ENCODE measurements around the gene RPS19.

The RPS19 gene

DNA sequence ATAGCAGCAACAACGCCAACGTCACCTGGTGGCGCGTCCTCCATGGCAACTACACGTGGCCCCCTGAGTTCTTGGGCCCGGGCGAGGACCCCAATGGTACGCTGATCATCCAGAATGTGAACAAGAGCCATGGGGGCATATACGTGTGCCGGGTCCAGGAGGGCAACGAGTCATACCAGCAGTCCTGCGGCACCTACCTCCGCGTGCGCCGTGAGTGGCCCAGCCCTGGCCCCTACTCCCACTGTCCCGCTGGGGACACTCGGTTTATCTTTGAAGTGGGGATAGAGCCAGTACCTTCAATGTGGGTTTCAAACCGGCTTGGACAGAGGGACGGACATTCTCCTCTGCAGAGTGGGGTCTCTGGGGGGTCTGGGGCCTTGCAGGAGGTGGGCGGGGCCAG, 19.0 kb downstream of the RPS19 start:
- DNase-seq (ENCODE audit: low spot score): no peak

DNA sequence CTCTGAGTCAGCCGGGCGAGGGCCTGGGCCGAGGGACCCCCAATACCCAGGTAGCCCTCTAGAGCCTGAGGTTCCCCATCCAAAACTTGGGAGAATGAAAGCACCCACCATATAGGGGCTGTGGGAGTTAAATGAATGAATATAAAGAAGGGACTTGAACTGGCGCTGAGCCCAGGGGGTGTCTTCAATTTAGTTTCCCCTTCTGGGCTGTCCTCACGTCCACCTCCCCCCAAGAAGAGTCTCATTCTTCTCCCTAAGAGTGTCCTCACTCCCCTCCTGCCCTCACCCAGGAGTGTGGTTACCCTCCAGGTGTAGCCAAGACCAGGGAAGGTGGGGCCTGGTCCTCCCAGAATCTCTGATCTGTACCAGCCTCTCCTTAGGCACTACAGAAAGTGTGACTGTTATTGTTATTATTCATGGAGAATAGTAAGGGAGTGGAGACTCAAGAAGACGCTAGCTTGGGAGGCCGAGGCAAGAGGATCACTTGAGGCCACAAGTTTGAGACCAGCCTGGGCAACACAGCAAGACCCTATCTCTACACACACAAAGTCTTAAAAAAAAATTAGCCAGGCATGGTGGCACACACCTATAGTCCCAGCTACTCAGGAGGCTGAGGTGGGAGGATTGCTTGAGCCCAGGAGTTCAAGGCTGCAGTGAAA, 19.7 kb downstream of the RPS19 start:
- DNase-seq (ENCODE audit: low spot score): no peak

DNA sequence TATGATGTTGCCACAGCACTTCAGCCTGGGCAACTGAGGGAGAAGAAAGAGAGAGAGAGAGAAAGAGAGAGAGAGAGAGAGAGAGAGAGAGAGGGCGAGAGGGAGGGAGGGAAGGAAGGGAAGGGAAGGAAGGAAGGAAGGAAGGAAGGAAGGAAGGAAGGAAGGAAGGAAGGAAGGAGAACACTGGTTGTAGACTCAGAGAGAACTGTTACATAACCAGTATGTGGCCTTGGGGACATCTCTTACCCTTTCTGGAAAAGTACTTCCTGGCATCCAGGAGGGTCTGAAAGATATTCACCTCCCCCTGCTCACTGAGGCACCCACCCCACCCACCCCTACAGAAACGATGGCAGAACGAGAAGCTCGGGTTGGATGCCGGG, 20.3 kb downstream of the RPS19 start:
- no peak for DNase-seq (ENCODE audit: low spot score)

DNA sequence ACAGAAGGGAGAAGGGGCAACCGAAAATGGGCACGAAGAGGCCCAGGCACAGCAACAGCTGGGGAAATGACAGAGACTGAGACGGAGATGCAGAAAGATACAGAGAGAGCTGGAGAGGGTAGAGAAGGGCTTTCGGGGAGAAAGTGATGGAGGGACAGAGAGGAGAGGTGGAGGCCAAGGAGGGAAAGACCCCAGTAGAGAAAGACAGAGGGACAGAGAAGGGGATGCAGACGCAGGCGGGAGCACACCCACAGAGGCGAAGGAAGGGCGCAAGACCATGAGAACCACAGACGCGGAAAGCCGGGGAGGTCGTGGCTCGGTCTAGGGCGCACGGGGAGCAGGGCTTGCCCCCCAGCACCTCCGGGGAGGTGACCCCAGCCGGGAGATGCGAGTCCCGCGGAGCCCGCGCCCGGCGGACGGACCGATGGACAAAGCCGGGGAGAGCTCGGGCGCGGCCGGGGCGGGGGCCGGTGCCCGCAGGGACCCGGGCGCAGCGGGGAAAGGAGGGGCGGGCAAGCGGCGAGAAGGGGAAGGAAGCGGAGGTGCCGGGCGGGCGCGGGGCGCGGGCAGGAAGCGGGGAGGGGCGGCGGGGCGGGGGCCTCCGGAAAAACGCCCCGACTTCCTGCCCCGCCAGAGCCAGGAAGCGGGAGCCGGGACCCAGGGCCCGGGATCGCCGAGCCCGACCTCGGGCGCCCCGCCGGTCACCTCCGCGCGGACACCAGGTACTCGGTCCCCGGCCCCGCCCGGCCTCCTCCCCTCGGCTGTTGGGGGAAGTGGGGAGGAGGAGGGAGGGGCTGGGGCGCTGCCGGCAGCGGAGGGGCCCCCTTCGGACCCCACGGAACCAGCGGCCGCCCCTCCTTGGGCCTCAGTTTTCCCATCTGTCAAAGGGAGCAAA, 22.8 kb downstream of the RPS19 start, which contains the start of gene ARHGEF1:
TSS of gene ARHGEF1 (plus strand) at position 617 of the 895 bp plus-strand sequence. CDS start 4,899 bp downstream, outside the sequence.
- peak; percentile 64 for DNase-seq (ENCODE audit: low spot score)

DNA sequence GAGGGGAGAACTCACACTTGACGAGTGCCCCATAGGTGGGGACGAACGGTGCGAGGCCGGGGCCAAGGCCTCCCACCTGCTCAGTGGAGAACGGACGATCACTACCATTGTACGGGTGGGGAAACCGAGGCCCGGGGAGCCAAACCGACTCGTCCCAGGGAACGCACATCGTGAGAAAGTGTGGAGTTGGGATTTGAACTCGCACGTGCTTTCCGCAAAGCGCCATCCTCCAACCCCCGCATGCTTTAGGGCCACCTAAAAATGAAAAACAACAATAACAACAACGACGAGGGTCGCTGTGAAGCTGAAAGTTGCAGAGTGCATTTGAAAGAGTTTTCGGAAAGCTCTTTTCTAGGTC, 23.4 kb downstream of the RPS19 start:
- no peak for DNase-seq (ENCODE audit: low spot score)

DNA sequence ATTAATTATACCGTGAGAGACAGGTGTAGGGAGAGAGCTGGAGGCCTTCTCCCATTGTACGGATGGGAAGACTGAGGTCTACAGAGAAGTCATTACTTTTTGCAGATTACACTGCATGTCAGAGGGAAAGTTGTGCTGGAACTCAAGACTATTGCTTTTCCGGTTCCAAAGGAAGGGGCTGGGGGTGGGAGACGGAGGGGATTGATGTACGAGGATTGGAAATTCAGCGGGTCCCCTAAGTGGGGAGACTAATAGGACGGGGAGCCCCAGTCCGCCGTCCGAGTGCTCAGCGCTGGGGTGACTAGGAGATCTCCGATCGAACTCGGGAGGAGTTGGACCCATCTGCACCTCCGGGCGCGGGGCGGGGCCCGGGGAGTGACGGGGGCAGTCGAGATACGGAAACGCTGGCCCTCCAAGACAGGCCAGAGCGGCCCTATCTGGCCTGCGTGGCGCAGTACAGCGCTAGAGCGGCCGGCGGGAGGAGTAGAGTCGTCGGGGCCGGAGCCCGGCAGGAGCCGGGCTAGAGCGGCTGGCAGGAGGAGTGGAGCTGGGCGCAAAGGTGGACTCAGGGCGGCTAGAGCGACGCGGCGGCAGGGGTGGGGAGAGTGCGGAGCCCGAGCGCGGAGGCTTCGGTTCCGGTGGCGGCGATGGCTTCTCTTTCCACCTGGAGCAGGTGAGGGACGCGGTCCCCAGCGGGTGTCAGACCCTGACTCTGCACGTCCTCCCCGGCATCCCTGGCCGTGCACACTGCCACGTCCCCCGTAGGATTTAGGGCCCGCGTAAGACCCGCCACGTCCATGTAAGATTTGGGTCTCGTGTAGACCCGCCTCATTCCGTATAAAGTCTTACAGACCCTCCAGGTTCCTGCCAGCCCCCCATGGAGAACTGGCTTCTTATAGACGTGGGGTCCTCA, 24.0 kb downstream of the RPS19 start:
- peak; percentile 99 for DNase-seq (ENCODE audit: low spot score)

DNA sequence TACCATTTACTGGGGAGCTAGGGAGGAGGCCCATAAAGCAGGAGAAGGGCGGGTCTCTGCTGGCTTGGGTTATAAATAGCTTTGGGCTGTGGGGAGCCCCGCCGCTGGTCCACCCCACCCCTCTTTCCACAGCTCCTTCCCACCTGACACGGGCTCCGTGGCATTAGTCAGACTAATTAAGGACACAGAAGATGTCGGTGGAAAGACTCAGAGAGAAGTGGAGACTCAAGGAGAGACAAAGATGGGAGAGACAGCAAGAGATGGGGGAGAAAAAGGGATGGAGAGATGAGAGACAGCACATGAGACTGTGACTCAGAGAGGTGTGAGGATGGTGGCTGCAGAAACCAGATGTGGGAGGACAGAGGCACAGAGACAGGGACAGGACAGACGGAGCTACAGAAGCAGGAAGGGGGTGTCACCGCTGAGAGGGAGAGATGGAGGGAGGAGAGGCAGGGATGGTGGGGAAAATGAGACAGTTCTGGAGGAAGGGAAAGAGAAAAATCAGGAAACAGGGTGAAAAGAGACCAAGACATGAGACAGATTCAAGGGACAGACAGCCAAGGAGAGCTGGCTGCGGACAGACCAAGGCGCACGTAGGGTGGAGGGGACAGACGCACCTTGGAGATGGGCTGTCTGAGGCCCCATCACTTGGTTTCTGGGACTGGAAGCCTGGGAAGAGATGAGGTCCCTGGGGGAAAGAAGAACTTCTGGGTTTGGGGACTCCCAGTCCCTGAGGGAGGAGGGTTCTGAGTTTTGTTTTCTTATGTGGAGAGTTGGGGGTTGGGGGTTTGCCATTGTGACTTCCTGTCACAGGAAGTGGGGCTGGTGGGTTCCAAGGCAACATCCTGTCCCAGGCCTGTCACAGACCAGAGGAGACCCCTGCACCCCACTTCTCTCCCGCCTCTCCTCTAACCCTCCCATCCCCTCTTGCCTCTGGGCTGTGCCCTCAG, 27.0 kb downstream of the RPS19 start:
- no peak for DNase-seq (ENCODE audit: low spot score)

DNA sequence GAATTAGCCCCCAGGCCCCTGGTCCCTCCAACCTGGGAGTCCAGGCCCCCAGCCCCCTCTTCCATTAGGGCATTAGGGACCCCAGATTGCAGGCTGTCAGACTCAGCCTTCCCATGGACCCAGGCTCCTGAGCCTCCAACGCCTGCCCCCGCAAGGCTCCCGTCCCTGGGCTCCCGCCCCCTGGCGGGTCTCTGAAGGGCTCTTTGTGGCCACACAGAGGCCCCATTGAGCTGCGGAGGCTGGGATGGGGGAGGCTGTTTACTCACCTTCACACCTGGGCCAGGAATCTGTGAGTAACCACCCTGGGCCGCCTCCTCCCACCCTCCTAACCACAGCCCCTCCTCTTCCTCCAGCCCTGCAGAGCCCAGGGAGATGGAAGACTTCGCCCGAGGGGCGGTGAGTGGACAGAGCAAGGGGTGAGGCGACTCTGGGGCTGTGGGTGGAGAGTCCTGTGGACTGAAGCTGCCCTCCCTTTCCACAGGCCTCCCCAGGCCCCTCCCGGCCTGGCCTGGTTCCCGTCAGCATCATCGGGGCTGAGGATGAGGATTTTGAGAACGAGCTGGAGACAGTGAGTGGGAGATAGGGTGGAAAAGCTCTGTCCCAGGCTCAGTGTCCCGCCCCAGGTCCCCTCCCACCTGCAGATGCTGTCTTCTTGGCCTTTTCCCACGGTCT, 27.8 kb downstream of the RPS19 start:
- no peak for DNase-seq (ENCODE audit: low spot score)

DNA sequence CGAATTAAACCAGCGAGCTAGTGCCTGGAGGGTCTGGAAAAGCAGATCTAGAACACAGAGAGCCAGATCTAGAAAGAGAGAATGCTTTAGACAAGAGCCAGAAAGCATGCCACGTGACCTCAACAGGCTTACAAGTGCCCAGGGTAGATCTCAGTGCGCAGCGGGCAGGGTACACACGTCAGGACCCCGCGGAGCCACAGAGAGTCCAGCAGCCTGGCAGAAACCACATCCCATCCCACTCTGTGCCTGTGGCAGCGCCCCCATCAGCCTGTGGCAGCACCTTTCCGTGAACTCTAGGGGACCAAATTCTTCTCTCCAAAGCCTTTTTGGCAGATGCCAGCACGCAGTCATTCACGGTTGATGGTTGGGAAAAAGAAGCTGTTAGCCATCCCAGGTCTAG, 28.9 kb downstream of the RPS19 start:
- no peak for DNase-seq (ENCODE audit: low spot score)

DNA sequence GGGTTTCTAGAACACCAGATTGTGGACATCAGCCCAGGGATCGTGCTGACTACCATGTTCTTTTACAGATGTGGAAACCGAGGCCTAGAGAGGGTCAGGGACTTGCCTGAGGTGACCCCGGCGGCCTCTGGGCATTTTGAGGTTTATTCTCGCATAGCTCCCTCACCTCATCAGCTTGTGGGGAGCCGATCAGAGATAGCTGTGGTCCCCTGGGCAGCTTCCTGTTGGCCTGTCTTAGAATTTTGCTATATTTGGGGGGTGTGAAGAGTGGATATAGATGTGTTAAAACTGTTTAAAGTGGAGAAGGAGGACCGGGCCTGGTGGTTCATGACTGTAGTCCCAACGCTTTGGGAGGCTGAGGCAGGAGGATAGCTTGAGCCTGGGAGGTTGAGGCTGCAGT, 29.8 kb downstream of the RPS19 start:
- DNase-seq (ENCODE audit: low spot score): no peak

DNA sequence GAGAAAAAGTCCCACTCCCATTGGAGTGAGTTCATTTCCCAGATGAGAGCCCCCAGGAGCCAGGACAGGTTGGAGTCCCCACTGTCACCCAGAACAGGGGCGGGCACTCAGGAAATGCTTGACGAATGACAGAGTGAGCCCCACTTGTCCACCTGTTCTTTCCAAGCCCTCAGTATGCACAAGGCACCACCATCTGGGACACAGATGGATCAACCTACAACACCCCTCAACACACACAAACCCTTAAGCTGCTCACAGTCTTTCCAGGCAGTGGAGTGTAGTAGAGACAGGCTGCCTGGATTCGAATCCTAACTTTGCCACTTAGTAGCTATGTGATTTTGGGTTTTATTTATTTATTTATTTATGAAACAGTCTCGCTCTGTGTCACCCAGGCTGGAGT, 30.9 kb downstream of the RPS19 start:
- no peak for DNase-seq (ENCODE audit: low spot score)

DNA sequence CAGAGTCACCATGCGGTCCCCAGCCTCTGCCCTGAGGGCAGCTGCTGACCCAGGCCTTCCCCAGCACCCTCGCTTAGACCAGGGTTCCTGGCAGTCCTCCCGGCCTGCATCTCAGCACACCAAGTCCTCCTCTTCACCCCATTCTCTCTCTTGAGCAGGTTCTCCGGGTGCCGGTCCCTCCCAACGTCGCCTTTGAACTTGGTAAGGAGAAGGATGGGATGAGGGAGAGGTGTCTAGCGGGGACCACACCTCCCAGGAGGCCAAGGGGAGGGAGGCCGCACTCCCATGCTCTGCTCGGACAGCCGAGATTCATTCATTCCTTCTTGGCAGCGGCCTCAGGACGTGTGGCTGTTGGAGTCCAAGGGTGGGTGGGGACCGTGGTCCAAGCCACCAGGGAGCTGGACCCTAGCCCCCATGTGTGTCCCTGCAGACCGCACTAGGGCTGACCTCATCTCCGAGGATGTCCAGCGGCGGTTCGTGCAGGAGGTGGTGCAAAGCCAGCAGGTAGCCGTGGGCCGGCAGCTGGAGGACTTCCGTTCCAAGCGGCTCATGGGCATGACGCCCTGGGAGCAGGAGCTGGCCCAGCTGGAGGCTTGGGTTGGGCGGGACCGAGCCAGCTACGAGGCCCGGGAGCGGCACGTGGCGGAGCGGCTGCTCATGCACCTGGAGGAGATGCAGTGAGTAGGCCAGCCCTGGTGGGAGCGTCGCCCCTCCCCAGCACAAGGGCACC, 32.3 kb downstream of the RPS19 start:
- no peak for DNase-seq (ENCODE audit: low spot score)

DNA sequence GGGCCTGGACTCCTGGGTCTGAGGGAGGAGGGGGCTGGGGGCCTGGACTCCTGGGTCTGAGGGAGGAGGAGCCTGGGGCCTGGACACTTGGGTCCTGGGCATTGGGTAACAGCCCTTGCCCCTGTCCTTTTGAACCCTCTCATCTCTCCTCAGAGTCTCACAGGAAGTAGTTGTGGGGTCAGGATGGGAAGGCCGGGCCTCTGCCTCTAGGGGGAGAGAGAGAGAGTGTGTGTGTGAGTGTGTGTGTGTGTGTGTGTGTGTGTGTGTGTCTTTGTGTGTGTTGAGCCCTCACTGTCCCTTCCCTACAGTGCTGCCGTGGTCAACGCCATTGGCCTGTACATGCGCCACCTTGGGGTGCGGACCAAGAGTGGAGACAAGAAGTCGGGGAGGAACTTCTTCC, 33.8 kb downstream of the RPS19 start:
- no peak for DNase-seq (ENCODE audit: low spot score)

DNA sequence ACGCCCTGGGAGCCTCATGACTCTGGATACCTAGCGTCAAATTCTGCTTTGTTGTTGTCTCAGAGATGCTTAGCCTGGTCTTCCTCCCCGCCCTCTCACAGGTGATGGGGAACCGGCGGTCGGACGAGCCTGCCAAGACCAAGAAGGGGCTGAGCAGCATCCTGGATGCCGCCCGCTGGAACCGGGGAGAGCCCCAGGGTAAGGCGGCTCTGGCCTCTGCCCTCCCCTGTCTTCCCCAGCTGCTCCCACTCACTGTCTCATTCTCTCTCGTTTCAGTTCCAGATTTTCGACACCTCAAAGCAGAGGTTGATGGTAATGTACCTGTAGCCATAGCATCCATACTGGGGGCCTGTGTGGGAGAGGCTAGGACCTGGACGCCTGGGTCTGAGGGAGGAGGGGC, 34.3 kb downstream of the RPS19 start:
- DNase-seq (ENCODE audit: low spot score): no peak

DNA sequence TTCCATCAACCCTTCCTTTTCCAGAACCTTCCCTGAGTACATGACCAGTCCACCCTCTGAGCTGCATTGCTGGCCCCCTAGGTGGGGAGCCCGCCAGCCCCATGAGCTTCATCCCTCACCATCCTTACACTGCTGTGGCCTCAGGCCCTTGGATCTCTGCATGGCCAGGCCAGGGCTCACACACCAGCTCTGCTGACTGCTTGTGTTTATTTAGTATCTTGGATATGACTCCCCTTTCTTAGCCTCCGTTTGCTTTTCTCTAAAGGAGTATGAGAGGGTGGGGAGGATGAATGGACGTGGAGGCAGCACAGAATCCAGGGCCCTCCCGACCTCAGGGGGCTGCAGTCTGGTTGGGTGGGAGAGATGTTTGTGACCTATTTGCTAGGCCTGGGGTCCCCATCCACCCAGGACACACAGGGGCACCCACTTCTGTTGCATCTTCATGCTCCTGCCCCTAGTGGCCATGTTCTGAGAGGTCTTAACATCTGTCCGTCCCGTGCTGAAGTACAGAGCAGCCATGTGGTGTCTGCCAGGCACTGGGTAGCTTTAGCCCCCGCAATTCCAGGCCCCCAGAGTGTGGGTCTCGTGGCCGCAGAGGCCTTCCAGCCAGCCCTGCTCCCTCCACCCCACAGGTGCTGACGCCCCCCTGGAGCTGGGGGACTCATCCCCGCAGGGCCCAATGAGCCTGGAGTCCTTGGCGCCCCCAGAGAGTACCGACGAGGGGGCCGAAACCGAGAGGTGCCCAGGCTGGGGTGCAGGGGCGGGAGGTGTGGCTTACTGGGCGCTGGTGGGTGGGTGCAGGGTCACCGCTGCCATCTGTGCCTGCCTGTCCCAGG, 35.9 kb downstream of the RPS19 start:
- no peak for DNase-seq (ENCODE audit: low spot score)

DNA sequence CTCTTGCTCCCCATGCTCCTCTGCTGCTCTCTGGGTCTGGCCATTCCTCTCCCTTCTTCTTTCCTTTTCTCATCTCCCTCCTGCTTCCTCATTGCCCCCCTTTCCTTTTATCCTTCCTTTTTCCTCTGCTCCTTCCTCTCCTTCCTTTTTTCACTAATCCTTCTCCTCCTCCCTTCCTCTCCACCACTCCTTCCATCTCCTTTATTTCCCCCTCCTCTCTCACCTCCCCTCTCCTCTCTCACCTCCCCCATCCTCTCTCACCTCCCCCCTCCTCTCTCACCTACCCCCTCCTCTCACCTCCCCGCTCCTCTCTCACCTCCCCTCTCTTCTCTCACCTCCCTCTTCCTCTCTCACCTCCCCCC, 36.5 kb downstream of the RPS19 start:
- no peak for DNase-seq (ENCODE audit: low spot score)

DNA sequence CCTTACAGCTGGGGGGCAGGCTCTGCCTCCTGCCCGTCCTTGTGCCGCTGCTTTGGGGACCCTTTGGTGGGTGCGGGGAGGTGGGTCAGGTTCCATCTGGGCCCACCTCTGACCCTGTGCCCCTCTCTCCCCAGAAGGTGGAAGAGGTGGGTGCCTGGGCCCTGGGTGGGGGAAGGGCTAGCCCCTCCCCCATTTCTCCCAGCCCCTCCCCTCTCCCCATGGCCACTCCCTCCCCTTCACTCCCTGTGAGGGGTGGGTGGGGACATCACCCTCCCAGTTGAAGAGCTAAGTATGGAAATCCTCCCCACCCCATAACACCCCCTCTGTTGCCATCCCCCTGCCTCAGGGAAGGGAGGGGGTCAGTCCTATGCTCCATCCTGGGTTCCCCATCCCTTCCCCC, 37.1 kb downstream of the RPS19 start:
- DNase-seq (ENCODE audit: low spot score): no peak

DNA sequence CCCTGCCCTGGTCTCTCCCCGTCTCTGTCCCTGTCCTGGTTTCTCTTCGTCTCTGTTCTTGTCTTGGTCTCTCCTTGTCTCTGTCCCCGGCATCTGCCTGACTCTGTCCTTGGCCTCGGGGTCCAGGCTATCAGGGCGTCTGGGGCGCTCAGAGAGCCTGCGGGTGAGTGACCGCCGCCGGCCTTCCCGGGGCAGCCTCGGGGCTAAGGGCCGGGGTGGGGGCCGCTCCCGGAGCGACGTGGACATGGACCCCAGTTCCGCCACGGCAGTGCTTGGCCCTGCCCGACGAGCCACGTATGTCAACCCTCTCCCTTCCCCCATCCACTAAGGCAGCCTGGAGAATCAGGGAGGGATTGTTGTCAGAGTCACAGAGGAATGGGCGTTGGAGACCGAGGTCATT, 37.8 kb downstream of the RPS19 start:
- DNase-seq (ENCODE audit: low spot score): no peak

DNA sequence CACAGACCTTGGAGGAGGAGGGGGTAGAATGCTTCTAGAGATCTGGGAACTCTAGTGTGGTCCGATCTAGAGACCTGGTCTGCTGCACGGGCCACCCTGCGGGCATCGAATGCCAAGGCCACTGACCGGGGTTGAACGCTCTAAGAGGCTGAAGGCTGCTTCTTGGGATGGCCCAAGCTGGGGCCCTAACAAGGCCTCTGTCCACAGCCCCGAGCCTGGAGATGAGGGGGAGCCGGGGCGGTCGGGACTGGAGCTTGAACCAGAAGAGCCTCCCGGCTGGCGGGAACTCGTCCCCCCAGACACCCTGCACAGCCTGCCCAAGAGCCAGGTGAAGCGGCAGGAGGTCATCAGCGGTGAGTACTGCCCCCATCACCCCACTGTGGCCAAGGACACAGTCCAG, 38.2 kb downstream of the RPS19 start:
- DNase-seq (ENCODE audit: low spot score): no peak
